Body of pancreas (tissue), 4 donors: ENCODE data around the gene OR1I1. TPM values are rescaled to one million over a fixed set of nuclear protein-coding genes. Genes with fewer than 3 reads are reported as not detected.

Experiments
- ATAC-seq: fragments of 150-250 bp; one replicate; pipeline ENCODE4 v1.9.1; 2016
- DNase-seq, 4 donors: peaks; one replicate each; pipeline ENCODE4 v3.0.0-alpha.2; 2019
- H3K27ac ChIP-seq, 4 donors: fragments of 200-600 bp; sonication (generic); 1 replicate in 3 of 4; 2 replicates in 1 of 4; pipeline versions ENCODE4 v1.5.1 to v1.6.1; 2016 to 2019; ENCODE audit warnings: mild to moderate bottlenecking in 1 of 4, mixed read lengths in 1 of 4, moderate library complexity in 1 of 4
- H3K27me3 ChIP-seq, 2 donors: fragments of 200-600 bp; sonication (generic); one replicate each; pipeline ENCODE4 v1.6.0; 2016; ENCODE audit warnings: mild to moderate bottlenecking in 1 of 2
- H3K36me3 ChIP-seq, 2 donors: fragments of 200-600 bp; sonication (generic); replicated peaks in 1 of 2; 2 replicates each; pipeline ENCODE4 v1.5.1; 2016; ENCODE audit warnings: low read depth in 2 of 2; ENCODE audit not compliant: insufficient read depth in 1 of 2
- H3K4me1 ChIP-seq: fragments of 200-600 bp; sonication (generic); one replicate; pipeline ENCODE4 v1.6.0; 2016
- H3K4me3 ChIP-seq, 2 donors: fragments of 200-600 bp; sonication (generic); 1 replicate in 1 of 2; 2 replicates in 1 of 2; pipeline ENCODE4 v1.5.1; 2016 to 2019
- H3K9me3 ChIP-seq, 3 donors: fragments of 200-600 bp; sonication (generic); 1 replicate in 2 of 3; 2 replicates in 1 of 3; pipeline ENCODE4 v1.5.1; 2016
- POLR2A ChIP-seq, 3 donors: fragments of 450-650 bp; IDR thresholded peaks; one replicate each; pipeline ENCODE4 v1.6.1; 2016; ENCODE audit warnings: antibody characterized with exemption in 3 of 3, mild to moderate bottlenecking in 2 of 3
- WGBS, 2 donors: methylation state at CpG; one replicate each; pipeline ENCODE4 v1.1.5; 2017; 5-methylcytosine and 5-hydroxymethylcytosine counted together
- intact Hi-C: fragments of 100-400 bp; cut with DNase I; formaldehyde crosslinking; loops from one replicate; pipeline ENCODE4 v1.15.1; 2023
- total RNA-seq, 2 donors: library from RNA; depleted of rRNA; stranded (reverse); fragments of >200 nt; gene quantifications; one replicate each; pipeline ENCODE4 v1.1.0, GENCODE V29; 2016
- TF ChIP-seq, protein P1 (sequence below), 7 experiments: fragments of 450-650 bp in 4 of 7; fragments of 200-600 bp in 3 of 7; sonication (generic) in 3 of 7; IDR thresholded peaks; one replicate each; pipeline ENCODE4 v1.5.1; 2016 to 2019; ENCODE audit warnings: antibody characterized with exemption in 7 of 7

OR1I1 gene, protein sequence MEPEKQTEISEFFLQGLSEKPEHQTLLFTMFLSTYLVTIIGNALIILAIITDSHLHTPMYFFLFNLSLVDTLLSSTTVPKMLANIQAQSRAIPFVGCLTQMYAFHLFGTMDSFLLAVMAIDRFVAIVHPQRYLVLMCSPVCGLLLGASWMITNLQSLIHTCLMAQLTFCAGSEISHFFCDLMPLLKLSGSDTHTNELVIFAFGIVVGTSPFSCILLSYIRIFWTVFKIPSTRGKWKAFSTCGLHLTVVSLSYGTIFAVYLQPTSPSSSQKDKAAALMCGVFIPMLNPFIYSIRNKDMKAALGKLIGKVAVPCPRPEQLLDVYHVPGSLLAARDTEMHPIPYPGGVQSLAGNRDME
- total RNA-seq: not detected

DNA sequence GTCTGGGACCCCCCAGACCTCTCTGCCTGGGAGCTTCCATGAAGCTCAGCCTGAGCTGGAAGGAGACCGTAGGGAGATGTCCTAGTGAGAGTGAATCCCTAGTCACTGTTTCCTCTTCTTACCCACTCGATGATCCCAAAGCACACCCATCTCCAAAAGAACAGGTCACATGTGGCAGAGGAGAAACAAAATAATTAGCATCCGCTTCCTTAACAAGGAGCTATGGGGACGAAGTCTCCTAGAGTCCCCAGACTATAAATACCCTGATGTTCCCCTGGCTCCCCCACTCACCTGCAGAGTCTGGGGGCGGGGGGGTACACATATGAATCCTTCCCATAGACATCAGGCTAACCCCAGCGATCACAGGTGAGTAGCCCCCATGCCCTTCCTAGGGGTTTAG is at the start of gene OR1I1:
Gene OR1I1, plus strand, starts transcription at position 301 of the 400 bp plus-strand sequence. CDS start 4,855 bp downstream, outside the sequence.
- no peaks in the 10 kb centered on the region for H3K27me3 ChIP-seq
- H3K9me3 ChIP-seq: no peaks in the 10 kb centered on the region
- DNase-seq (no peak), ATAC-seq (no peak)
- intact Hi-C loops: no loop called here
- no peak for TF ChIP-seq POLR2A (IDR thresholded peaks at IDR 0.05)
- TF ChIP-seq, protein P1, sequence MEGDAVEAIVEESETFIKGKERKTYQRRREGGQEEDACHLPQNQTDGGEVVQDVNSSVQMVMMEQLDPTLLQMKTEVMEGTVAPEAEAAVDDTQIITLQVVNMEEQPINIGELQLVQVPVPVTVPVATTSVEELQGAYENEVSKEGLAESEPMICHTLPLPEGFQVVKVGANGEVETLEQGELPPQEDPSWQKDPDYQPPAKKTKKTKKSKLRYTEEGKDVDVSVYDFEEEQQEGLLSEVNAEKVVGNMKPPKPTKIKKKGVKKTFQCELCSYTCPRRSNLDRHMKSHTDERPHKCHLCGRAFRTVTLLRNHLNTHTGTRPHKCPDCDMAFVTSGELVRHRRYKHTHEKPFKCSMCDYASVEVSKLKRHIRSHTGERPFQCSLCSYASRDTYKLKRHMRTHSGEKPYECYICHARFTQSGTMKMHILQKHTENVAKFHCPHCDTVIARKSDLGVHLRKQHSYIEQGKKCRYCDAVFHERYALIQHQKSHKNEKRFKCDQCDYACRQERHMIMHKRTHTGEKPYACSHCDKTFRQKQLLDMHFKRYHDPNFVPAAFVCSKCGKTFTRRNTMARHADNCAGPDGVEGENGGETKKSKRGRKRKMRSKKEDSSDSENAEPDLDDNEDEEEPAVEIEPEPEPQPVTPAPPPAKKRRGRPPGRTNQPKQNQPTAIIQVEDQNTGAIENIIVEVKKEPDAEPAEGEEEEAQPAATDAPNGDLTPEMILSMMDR (IDR thresholded peaks at IDR 0.05): no peak
- H3K27ac ChIP-seq: no peak within 1 kb of the TSS
- H3K4me1 ChIP-seq: no peaks in the 10 kb centered on the region
- no peak within 1 kb of the TSS for H3K4me3 ChIP-seq
- 46 to 53% methylated on average over 6 of the region's 6 CpGs for WGBS, 2 donors
- no peaks in the 10 kb centered on the region for H3K36me3 ChIP-seq

DNA sequence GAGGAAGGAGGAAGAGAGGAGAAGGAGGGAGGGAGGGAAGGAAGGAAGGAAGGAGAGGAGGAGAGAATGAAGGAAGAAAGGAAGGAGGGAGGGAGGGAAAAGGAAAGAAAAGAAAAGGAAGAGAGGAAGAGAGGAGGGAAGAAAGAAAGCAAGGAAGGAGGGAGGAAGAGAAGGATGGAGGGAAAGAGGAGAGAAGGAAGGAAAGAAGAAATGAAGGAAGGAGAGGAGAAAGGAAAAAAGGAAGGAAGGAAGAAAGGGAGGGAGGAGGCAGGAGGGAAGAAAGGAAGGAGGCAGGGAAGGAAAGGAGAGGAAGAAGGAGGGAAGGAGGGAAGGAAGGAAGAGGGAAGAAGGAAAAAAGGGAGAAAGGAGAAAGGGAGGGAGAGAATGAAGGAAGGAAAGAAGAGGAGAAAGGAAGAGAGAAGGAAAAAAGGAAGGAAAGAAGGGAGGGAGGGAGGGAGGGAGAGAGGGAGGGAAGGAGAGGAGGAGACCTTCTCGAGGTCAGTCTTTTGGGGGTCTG is 46.2 kb upstream of the OR1I1 start:
- Histone ChIP-seq H3K4me1 (no peaks in the 10 kb centered on the region), H3K4me3 (no peak overlapping the region), H3K27me3 (no peaks in the 10 kb centered on the region), H3K36me3 (no peaks in the 10 kb centered on the region), H3K27ac (no peak overlapping the region), H3K9me3 (no peaks in the 10 kb centered on the region)
- intact Hi-C loops: no loop called here
- no peak for TF ChIP-seq POLR2A (IDR thresholded peaks at IDR 0.05)
- TF ChIP-seq, protein P1 (IDR thresholded peaks at IDR 0.05): no peak
- DNase-seq: no peak
- 46 to 67% methylated on average over 1 of the region's 1 CpG for WGBS, 2 donors
- ATAC-seq: no peak

DNA sequence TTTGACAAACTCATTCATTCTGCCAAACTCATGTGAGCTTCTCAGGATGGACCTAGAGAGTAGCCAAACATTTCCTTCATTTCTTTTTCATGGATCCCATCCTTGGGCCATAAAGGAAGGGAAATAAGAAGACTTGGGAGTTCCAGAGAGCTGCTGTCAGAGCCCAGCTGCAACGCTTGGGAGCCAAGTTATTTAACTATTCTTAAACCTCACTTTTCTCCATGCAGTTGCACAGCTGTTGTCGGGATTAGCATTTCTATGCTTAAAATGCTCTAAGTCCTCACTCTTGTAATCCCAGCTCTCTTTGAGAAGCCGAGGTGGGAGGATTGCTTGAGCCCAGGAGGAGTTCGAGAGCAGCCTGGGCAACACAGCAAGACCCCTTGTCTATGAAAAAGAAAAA is 44.4 kb upstream of the OR1I1 start:
- Histone ChIP-seq H3K9me3 (no peaks in the 10 kb centered on the region), H3K27ac (no peak overlapping the region), H3K27me3 (no peaks in the 10 kb centered on the region), H3K4me1 (no peaks in the 10 kb centered on the region), H3K36me3 (no peaks in the 10 kb centered on the region), H3K4me3 (no peak overlapping the region)
- 28 to 38% methylated on average over 4 of the region's 4 CpGs for whole genome bisulfite sequencing, 2 donors
- TF ChIP-seq, protein P1 (IDR thresholded peaks at IDR 0.05): no peak
- no peak for TF ChIP-seq POLR2A (IDR thresholded peaks at IDR 0.05)
- DNase-seq (no peak), ATAC-seq (no peak)
- intact Hi-C loops: no loop called here

DNA sequence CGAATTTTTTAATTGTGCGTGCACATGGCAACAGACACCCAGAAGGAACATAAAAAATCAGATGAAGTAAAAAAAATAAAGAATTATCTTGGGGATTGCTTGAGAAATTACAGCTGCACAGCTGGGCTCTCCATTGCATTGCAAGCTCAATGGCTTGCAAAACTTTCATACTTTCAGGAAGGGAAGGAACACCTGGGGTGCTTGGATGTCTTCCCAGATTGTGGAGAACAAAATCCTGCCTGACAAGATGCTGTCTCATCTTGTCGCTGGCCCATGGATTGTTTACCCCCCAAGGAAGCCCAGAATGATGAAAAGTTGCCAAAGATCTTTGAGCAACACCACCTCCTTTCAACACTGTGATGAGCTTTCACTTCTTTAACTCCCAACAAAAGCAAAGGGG is 43.7 kb upstream of the OR1I1 start:
- Histone ChIP-seq H3K36me3 (no peaks in the 10 kb centered on the region), H3K9me3 (no peaks in the 10 kb centered on the region), H3K27me3 (no peaks in the 10 kb centered on the region), H3K4me1 (no peaks in the 10 kb centered on the region), H3K27ac (no peak overlapping the region), H3K4me3 (no peak overlapping the region)
- TF ChIP-seq, protein P1 (IDR thresholded peaks at IDR 0.05): no peak
- TF ChIP-seq POLR2A (IDR thresholded peaks at IDR 0.05): no peak
- ATAC-seq (no peak), DNase-seq (no peak)
- intact Hi-C loops: no loop called here
- WGBS, 2 donors: 51 to 58% methylated on average over 3 of the region's 3 CpGs

DNA sequence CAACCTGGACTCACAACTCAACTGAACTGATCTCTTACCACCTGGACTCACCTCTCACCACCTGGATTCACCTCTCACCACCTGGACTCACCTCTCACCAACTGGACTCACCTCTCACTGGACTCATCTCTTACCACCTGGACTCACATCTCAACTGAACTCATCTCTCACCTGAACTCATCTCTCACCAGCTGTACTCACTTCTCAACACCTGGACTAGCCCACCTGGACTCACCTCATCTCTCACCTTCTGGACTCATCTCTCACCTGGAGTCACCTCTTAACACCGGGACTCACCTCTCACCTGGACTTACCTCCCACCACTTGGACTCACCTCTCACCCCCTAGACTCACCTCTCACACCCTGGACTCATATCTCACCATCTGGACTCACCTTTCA is 40.0 kb upstream of the OR1I1 start:
- no peaks in the 10 kb centered on the region for H3K36me3 ChIP-seq
- DNase-seq (no peak), ATAC-seq (no peak)
- no peaks in the 10 kb centered on the region for H3K27me3 ChIP-seq
- WGBS, 2 donors: 38 to 47% methylated on average over 1 of the region's 1 CpG
- H3K4me1 ChIP-seq: no peaks in the 10 kb centered on the region
- H3K4me3 ChIP-seq: no peak overlapping the region
- no peak overlapping the region for H3K27ac ChIP-seq
- no peaks in the 10 kb centered on the region for H3K9me3 ChIP-seq
- intact Hi-C loops: no loop called here
- no peak for TF ChIP-seq POLR2A (IDR thresholded peaks at IDR 0.05)
- TF ChIP-seq, protein P1 (IDR thresholded peaks at IDR 0.05): no peak
